NT2/D1 (cell line): ENCODE measurements around the gene PLXNA4.

Experiments
- DNase-seq: peaks from one replicate; pipeline ENCODE4 v3.0.0-alpha.2; 2011; ENCODE audit warnings: low read depth, low spot score
- H3K27me3 ChIP-seq: 2 replicates; pipeline ENCODE4 v1.6.0; 2011; ENCODE audit warnings: mild to moderate bottlenecking; ENCODE audit not compliant: insufficient read length, insufficient read depth
- H3K36me3 ChIP-seq: 2 replicates; pipeline ENCODE4 v1.6.1; 2011; ENCODE audit warnings: mild to moderate bottlenecking, low read length, mixed read lengths; ENCODE audit not compliant: insufficient read depth, insufficient read length
- H3K4me1 ChIP-seq: 2 replicates; pipeline ENCODE4 v1.5.1; 2011; ENCODE audit not compliant: insufficient read depth, insufficient read length
- H3K4me3 ChIP-seq: 2 replicates; pipeline ENCODE4 v1.5.1; 2011; ENCODE audit warnings: low read depth; ENCODE audit not compliant: insufficient read length
- H3K9ac ChIP-seq: 2 replicates; pipeline ENCODE4 v1.6.0; 2011; ENCODE audit warnings: low read depth; ENCODE audit not compliant: insufficient read length
- H3K9me3 ChIP-seq: 2 replicates; pipeline ENCODE4 v1.5.1; 2011; ENCODE audit warnings: mild to moderate bottlenecking, low read length; ENCODE audit not compliant: insufficient read depth
- SUZ12 ChIP-seq: IDR thresholded peaks from 2 replicates; pipeline ENCODE4 v1.6.1; 2011; ENCODE audit not compliant: insufficient read length, insufficient read depth; ENCODE audit errors: extremely low read depth
- YY1 ChIP-seq: IDR thresholded peaks from 2 replicates; pipeline ENCODE4 v1.6.1; 2011; ENCODE audit not compliant: insufficient read length, insufficient read depth
- ZNF274 ChIP-seq: IDR thresholded peaks from 2 replicates; pipeline ENCODE4 v1.6.1; 2011; ENCODE audit warnings: mild to moderate bottlenecking, low read depth, low read length

PLXNA4 gene

GRCh38 chr7:132364226-132364625 is 212.0 kb downstream of the PLXNA4 start:
- Histone ChIP-seq H3K4me3 (no peak overlapping the region), H3K9me3 (no peaks in the 10 kb centered on the region), H3K27me3 (no peaks in the 10 kb centered on the region), H3K9ac (no peak overlapping the region), H3K4me1 (peaks cover 4% of the 10 kb centered on the region), H3K36me3 (no peaks in the 10 kb centered on the region)
- DNase-seq: no peak
- no peak for TF ChIP-seq ZNF274
- no peak for TF ChIP-seq YY1
- no peak for TF ChIP-seq SUZ12

DNA sequence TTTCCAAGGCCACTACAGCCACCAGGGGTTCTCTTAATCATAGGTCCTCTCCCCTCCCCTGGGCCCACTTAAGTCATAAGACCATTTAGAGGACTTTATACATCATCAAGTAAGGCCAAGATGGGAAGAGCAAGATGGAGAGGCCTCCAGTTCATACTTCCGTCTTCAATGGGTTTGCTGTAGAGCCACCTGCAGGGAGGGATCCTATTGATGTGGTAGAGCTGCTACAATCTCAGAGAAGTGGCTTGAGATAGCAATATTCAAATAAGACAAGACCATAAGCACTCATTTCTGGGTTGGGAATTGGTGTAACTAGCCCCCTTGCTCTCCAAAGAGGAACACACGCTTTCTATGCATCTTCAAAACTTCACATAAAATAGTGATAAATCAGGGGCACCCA is 214.2 kb downstream of the PLXNA4 start:
- Histone ChIP-seq H3K36me3 (no peaks in the 10 kb centered on the region), H3K9ac (no peak overlapping the region), H3K27me3 (no peaks in the 10 kb centered on the region), H3K4me1 (no peaks in the 10 kb centered on the region), H3K4me3 (no peak overlapping the region), H3K9me3 (no peaks in the 10 kb centered on the region)
- TF ChIP-seq SUZ12: no peak
- TF ChIP-seq YY1: no peak
- no peak for TF ChIP-seq ZNF274
- DNase-seq: no peak

DNA sequence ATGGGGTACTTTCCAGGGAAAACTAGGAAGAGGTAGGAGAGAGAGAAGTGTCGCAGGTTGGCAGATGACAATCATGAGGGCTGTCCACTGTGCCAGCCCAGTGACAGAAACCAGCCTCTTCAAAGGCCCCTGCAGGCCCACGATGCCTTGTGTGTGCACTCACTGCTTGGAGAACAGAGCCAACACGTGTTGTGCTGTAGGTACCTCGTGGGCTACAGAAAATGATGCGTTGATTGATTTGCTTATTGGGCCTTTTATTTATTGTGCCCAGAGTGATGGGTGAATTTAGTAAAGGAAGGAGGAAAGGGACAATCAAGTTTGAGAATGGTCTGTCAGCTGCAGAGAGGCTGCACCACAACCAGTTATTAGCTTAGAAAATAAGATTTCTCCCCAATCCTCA is 215.1 kb downstream of the PLXNA4 start:
- no peaks in the 10 kb centered on the region for H3K9me3 ChIP-seq
- no peaks in the 10 kb centered on the region for H3K36me3 ChIP-seq
- DNase-seq: no peak
- no peak overlapping the region for H3K9ac ChIP-seq
- no peak overlapping the region for H3K4me3 ChIP-seq
- no peaks in the 10 kb centered on the region for H3K27me3 ChIP-seq
- H3K4me1 ChIP-seq: no peaks in the 10 kb centered on the region
- TF ChIP-seq SUZ12 (no peak), YY1 (no peak), ZNF274 (no peak)

DNA sequence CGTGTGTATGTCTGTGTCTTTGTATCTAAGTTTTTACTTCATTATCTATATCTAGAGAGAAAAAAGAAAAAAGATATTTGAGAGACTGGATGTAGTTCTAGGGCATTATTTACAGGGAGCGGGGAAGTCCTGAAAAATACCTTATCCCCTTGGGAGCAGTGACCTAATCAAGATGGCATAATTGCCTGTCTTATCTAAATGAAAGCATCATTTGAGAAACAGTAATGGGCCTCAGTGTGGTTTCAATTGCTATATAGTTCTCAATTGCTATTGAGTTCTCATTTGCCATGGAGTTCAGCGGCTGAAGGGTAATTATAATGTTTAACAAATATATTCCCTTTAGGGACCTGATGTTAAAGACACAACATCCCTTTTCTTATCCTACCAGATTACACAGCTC is 216.5 kb downstream of the PLXNA4 start:
- no peak overlapping the region for H3K9ac ChIP-seq
- H3K36me3 ChIP-seq: no peaks in the 10 kb centered on the region
- H3K9me3 ChIP-seq: no peaks in the 10 kb centered on the region
- no peaks in the 10 kb centered on the region for H3K27me3 ChIP-seq
- no peaks in the 10 kb centered on the region for H3K4me1 ChIP-seq
- no peak for DNase-seq
- TF ChIP-seq ZNF274: no peak
- no peak overlapping the region for H3K4me3 ChIP-seq

- H3K27me3 ChIP-seq: no peaks in the 10 kb centered on the region
- H3K4me1 ChIP-seq: no peaks in the 10 kb centered on the region
- no peaks in the 10 kb centered on the region for H3K9me3 ChIP-seq
- no peak overlapping the region for H3K4me3 ChIP-seq
- TF ChIP-seq SUZ12 (no peak), YY1 (no peak), ZNF274 (no peak)
- no peaks in the 10 kb centered on the region for H3K36me3 ChIP-seq
- no peak overlapping the region for H3K9ac ChIP-seq
- no peak for DNase-seq
Measured at GRCh38 chr7:132355048-132355447, 221.2 kb downstream of the PLXNA4 start.

GRCh38 chr7:132354527-132354926 is 221.7 kb downstream of the PLXNA4 start:
- Histone ChIP-seq H3K36me3 (no peaks in the 10 kb centered on the region), H3K4me1 (no peaks in the 10 kb centered on the region), H3K9ac (no peak overlapping the region), H3K4me3 (no peak overlapping the region), H3K9me3 (no peaks in the 10 kb centered on the region), H3K27me3 (no peaks in the 10 kb centered on the region)
- no peak for DNase-seq
- TF ChIP-seq SUZ12 (no peak), YY1 (no peak), ZNF274 (no peak)

GRCh38 chr7:132353936-132354335 is 222.3 kb downstream of the PLXNA4 start:
- Histone ChIP-seq H3K9me3 (no peaks in the 10 kb centered on the region), H3K9ac (no peak overlapping the region), H3K4me1 (no peaks in the 10 kb centered on the region), H3K36me3 (no peaks in the 10 kb centered on the region), H3K4me3 (no peak overlapping the region), H3K27me3 (no peaks in the 10 kb centered on the region)
- TF ChIP-seq SUZ12 (no peak), ZNF274 (no peak), YY1 (no peak)
- DNase-seq: no peak

- H3K27me3 ChIP-seq: no peaks in the 10 kb centered on the region
- no peak for DNase-seq
- no peak overlapping the region for H3K9ac ChIP-seq
- no peak overlapping the region for H3K4me3 ChIP-seq
- H3K36me3 ChIP-seq: no peaks in the 10 kb centered on the region
- H3K4me1 ChIP-seq: no peaks in the 10 kb centered on the region
- H3K9me3 ChIP-seq: no peaks in the 10 kb centered on the region
- TF ChIP-seq SUZ12 (no peak), ZNF274 (no peak), YY1 (no peak)
Measured at GRCh38 chr7:132352800-132353199, 223.5 kb downstream of the PLXNA4 start.
